A549 (cell line): ENCODE measurements around the gene GNRH2. TPM values are rescaled to one million over a fixed set of nuclear protein-coding genes. Genes with fewer than 3 reads are reported as not detected.

ENCODE experiments used
- ATAC-seq, 2 experiments: fragments of 200-7000 bp in 1 of 2; fragments of >200 bp in 1 of 2; cut with Nextera tagmentation in 1 of 2; cut with Tn5 transposase in 1 of 2; 3 replicates each; pipeline versions ENCODE4 v1.8.0 to v1.9.1; 2018 to 2020; ENCODE audit warnings: mild to moderate bottlenecking in 1 of 2, moderate library complexity in 1 of 2
- CTCF ChIA-PET: fragments of 300-600 bp; sonication (Branson Sonifier 250); formaldehyde crosslinking; extraction: SDS; loops from one replicate; lab custom pipeline; 2021; ENCODE audit warnings: antibody characterized with exemption, inconsistent platforms; lab: Yijun Ruan, JAX
- POLR2A ChIA-PET: fragments of 350-600 bp; formaldehyde crosslinking; extraction: SDS; loops from one replicate; lab custom pipeline; 2021; ENCODE audit warnings: antibody characterized with exemption, inconsistent platforms; lab: Yijun Ruan, JAX
- DNase-seq, 2 experiments: peaks; one replicate each; pipeline versions ENCODE4 v3.0.0 to v3.0.0-alpha.2; 2011 to 2016; ENCODE audit warnings: low read depth in 1 of 2, low spot score in 1 of 2
- FAIRE-seq: peaks from 2 replicates; lab custom pipeline; 2011; peaks lifted over from hg19 to GRCh38; lab: Jason Lieb, UNC
- H3K27ac ChIP-seq, 2 experiments: fragments of >200 bp; sonication (Bioruptor Twin); formaldehyde crosslinking; 3 replicates each; pipeline ENCODE4 v1.5.1; 2016 to 2017
- H3K4me1 ChIP-seq: fragments of >200 bp; sonication (Bioruptor Twin); formaldehyde crosslinking; 3 replicates; pipeline ENCODE4 v1.6.1; 2016
- H3K4me2 ChIP-seq: fragments of >200 bp; sonication (Bioruptor Twin); formaldehyde crosslinking; 3 replicates; pipeline ENCODE4 v1.6.1; 2016
- H3K4me3 ChIP-seq: fragments of >200 bp; sonication (Bioruptor Twin); formaldehyde crosslinking; 3 replicates; pipeline ENCODE4 v1.5.1; 2016
- H3K9me3 ChIP-seq: fragments of >200 bp; sonication (Bioruptor Twin); formaldehyde crosslinking; 3 replicates; pipeline ENCODE4 v1.6.1; 2016
- ATOH8 ChIP-seq: fragments of 250-450 bp; sonication (Bioruptor Pico); IDR thresholded peaks from 2 replicates; pipeline ENCODE4 v1.5.0; 2020; ENCODE audit warnings: low read depth, mild to moderate bottlenecking, moderate library complexity
- BHLHE40 ChIP-seq: IDR thresholded peaks from 2 replicates; pipeline ENCODE4 v1.6.1; 2012; ENCODE audit warnings: low read depth, low read length, inconsistent platforms
- CBX2 ChIP-seq: fragments of 200-600 bp; sonication (generic); IDR thresholded peaks from 2 replicates; pipeline ENCODE4 v1.6.1; 2016; ENCODE audit warnings: low read depth, mild to moderate bottlenecking, borderline replicate concordance
- CEBPB ChIP-seq, 2 experiments: fragments of >200 bp in 1 of 2; sonication (Bioruptor Twin) in 1 of 2; formaldehyde crosslinking in 1 of 2; IDR thresholded peaks; 2 replicates each; pipeline ENCODE4 v1.6.1; 2012 to 2016
- FOSB ChIP-seq: fragments of 250-450 bp; sonication (Bioruptor Pico); IDR thresholded peaks from 2 replicates; pipeline ENCODE4 v1.5.0; 2020; ENCODE audit warnings: mild to moderate bottlenecking, moderate library complexity
- FOXS1 ChIP-seq: fragments of 250-450 bp; sonication (Bioruptor Pico); IDR thresholded peaks from 2 replicates; pipeline ENCODE4 v1.5.0; 2020; ENCODE audit warnings: mild to moderate bottlenecking, moderate library complexity
- GATA3 ChIP-seq: IDR thresholded peaks from 2 replicates; pipeline ENCODE4 v1.6.1; 2012; ENCODE audit warnings: borderline replicate concordance
- HDAC2 ChIP-seq: fragments of 200-600 bp; sonication (generic); IDR thresholded peaks from 2 replicates; pipeline ENCODE4 v1.6.1; 2016
- JUNB ChIP-seq: fragments of >200 bp; sonication (Bioruptor Twin); formaldehyde crosslinking; IDR thresholded peaks from 2 replicates; pipeline ENCODE4 v1.6.1; 2016
- KDM5A ChIP-seq: fragments of 200-600 bp; sonication (generic); IDR thresholded peaks from 2 replicates; pipeline ENCODE4 v1.6.1; 2016; ENCODE audit warnings: antibody characterized with exemption, mild to moderate bottlenecking
- MAX ChIP-seq: IDR thresholded peaks from 2 replicates; pipeline ENCODE4 v1.6.1; 2012
- NR3C1 ChIP-seq: fragments of >200 bp; sonication (Bioruptor Twin); formaldehyde crosslinking; IDR thresholded peaks from 3 replicates; pipeline ENCODE4 v1.6.1; 2017
- POLR2A ChIP-seq: IDR thresholded peaks from 2 replicates; pipeline ENCODE4 v1.6.1; 2012; ENCODE audit warnings: mild to moderate bottlenecking, low read length
- RARB ChIP-seq: fragments of 250-450 bp; sonication (Bioruptor Pico); IDR thresholded peaks from 2 replicates; pipeline ENCODE4 v1.8.0; 2021; ENCODE audit warnings: mild to moderate bottlenecking, moderate library complexity
- RCOR1 ChIP-seq: fragments of 150-350 bp; IDR thresholded peaks from 2 replicates; pipeline ENCODE4 v1.6.1; 2014; ENCODE audit warnings: antibody characterized with exemption, low read length, low read depth
- TFCP2L1 ChIP-seq: fragments of 250-450 bp; sonication (Bioruptor Pico); IDR thresholded peaks from 2 replicates; pipeline ENCODE4 v1.5.0; 2021; ENCODE audit warnings: mild to moderate bottlenecking
- ZSCAN20 ChIP-seq: fragments of 250-450 bp; sonication (Bioruptor Pico); IDR thresholded peaks from 2 replicates; pipeline ENCODE4 v1.8.0; 2022; ENCODE audit warnings: mild to moderate bottlenecking, moderate library complexity
- WGBS: methylation state at CpG from one replicate; pipeline ENCODE4 v1.1.6; 2017; ENCODE audit errors: missing lambda C conversion rate; 5-methylcytosine and 5-hydroxymethylcytosine counted together
- polyA plus RNA-seq, 4 experiments: library from polyadenylated mRNA; depleted of rRNA in 3 of 4; stranded (reverse); fragments of >200 nt; fragmentation: RNase III in 1 of 4; extraction: RNeasy Plus Mini Kit Qiagen cat#74134 plus additional on column Dnase treatment in 1 of 4; gene quantifications; 2 replicates in 3 of 4; 3 replicates in 1 of 4; pipeline ENCODE4 v1.2.3, GENCODE V29; 2011 to 2017
- TF ChIP-seq, protein P1 (sequence below): fragments of 150-350 bp; IDR thresholded peaks from 2 replicates; pipeline ENCODE4 v1.6.1; 2014; ENCODE audit warnings: low read depth, mild to moderate bottlenecking, low read length
- TF ChIP-seq, protein P2 (sequence below): fragments of >200 bp; sonication (Bioruptor Twin); formaldehyde crosslinking; IDR thresholded peaks from 3 replicates; pipeline ENCODE4 v1.6.1; 2016
- TF ChIP-seq, protein P3 (sequence below): fragments of 200-600 bp; sonication (generic); IDR thresholded peaks from 2 replicates; pipeline ENCODE4 v1.6.1; 2016; ENCODE audit warnings: antibody characterized with exemption, mild to moderate bottlenecking, moderate library complexity

The GNRH2 gene
- polyA plus RNA-seq, 2 of the 4 experiments (the other 2 are of a cell fraction): 0.12 TPM; not detected in 1

DNA sequence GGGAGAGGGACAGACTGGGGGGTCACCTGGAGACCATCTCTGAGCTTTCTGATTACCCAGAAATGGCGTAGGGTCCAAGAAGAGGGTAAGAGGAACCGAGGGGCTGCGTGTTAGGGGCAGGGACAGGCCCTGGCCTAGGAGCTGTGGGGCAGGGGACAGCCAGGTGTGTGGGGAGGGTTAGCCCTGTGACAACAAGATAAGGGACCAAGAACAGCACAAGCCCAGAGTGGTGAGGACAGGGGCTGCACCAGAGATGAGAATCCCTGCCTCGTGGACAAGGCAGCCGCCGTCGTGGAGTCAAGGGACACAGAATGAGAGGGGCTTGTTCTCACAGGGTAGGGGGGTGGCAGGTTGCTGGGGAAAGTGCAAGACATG is 41.6 kb downstream of the GNRH2 start (continued):
- TF ChIP-seq, protein P1, sequence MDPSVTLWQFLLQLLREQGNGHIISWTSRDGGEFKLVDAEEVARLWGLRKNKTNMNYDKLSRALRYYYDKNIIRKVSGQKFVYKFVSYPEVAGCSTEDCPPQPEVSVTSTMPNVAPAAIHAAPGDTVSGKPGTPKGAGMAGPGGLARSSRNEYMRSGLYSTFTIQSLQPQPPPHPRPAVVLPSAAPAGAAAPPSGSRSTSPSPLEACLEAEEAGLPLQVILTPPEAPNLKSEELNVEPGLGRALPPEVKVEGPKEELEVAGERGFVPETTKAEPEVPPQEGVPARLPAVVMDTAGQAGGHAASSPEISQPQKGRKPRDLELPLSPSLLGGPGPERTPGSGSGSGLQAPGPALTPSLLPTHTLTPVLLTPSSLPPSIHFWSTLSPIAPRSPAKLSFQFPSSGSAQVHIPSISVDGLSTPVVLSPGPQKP: no peak
- TF ChIP-seq ZSCAN20 (CRISPR knock-in tag) (no peak), TFCP2L1 (CRISPR knock-in tag) (no peak), MAX (no peak)
- TF ChIP-seq, all 56 proteins: peak for 0

DNA sequence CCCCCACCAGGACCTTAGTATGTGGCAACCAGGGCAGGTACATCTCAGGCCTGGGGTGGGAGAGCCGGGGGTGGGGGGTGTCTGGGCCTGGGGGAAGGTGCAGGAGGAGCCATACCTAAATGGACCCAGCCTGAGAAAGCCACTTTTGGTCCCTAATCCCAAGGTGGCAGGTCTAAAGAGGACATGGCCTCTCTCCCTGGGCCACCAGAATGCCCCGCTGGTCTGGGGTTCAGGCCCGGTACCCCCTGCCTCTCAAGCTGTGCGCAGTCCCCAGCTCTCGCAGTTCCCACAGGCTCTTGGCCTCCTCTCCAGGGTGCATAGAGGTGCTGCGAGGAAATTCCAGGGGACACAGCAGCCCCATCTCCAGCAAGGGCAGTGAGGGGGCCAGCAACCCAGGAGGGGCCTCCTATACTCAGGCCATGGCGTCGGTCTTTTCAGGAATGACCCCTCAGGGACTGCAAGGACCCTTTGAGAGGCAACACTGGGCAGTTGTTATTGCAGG is 42.2 kb downstream of the GNRH2 start:
- no peak for FAIRE-seq
- ChIA-PET CTCF (interaction anchor here (0.6 to 4.1 kb wide), 6 partner anchors 8 to 297 kb away, joined by 3 to 16 read pairs (median 8); no protein-coding TSS in a partner anchor), POLR2A (no interaction called here)
- ATAC-seq: no peak
- Histone ChIP-seq H3K9me3 (no peaks in the 10 kb centered on the region), H3K27ac (no peak overlapping the region), H3K4me2 (no peak overlapping the region), H3K4me1 (peaks cover 17% of the 10 kb centered on the region), H3K4me3 (no peak overlapping the region)
- no peak for DNase-seq
- no peak for TF ChIP-seq ATOH8 (CRISPR knock-in tag)
- TF ChIP-seq, protein P2, sequence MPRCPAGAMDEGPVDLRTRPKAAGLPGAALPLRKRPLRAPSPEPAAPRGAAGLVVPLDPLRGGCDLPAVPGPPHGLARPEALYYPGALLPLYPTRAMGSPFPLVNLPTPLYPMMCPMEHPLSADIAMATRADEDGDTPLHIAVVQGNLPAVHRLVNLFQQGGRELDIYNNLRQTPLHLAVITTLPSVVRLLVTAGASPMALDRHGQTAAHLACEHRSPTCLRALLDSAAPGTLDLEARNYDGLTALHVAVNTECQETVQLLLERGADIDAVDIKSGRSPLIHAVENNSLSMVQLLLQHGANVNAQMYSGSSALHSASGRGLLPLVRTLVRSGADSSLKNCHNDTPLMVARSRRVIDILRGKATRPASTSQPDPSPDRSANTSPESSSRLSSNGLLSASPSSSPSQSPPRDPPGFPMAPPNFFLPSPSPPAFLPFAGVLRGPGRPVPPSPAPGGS: no peak
- TF ChIP-seq NR3C1: no peak
- TF ChIP-seq, protein P3, sequence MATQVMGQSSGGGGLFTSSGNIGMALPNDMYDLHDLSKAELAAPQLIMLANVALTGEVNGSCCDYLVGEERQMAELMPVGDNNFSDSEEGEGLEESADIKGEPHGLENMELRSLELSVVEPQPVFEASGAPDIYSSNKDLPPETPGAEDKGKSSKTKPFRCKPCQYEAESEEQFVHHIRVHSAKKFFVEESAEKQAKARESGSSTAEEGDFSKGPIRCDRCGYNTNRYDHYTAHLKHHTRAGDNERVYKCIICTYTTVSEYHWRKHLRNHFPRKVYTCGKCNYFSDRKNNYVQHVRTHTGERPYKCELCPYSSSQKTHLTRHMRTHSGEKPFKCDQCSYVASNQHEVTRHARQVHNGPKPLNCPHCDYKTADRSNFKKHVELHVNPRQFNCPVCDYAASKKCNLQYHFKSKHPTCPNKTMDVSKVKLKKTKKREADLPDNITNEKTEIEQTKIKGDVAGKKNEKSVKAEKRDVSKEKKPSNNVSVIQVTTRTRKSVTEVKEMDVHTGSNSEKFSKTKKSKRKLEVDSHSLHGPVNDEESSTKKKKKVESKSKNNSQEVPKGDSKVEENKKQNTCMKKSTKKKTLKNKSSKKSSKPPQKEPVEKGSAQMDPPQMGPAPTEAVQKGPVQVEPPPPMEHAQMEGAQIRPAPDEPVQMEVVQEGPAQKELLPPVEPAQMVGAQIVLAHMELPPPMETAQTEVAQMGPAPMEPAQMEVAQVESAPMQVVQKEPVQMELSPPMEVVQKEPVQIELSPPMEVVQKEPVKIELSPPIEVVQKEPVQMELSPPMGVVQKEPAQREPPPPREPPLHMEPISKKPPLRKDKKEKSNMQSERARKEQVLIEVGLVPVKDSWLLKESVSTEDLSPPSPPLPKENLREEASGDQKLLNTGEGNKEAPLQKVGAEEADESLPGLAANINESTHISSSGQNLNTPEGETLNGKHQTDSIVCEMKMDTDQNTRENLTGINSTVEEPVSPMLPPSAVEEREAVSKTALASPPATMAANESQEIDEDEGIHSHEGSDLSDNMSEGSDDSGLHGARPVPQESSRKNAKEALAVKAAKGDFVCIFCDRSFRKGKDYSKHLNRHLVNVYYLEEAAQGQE: no peak
- no peak for TF ChIP-seq FOXS1 (CRISPR knock-in tag)
- TF ChIP-seq RCOR1: no peak
- TF ChIP-seq CEBPB (IDR thresholded peaks at IDR 0.05): no peak
- TF ChIP-seq HDAC2: no peak
- no peak for TF ChIP-seq POLR2A
- TF ChIP-seq CBX2: no peak
- TF ChIP-seq KDM5A: no peak
- TF ChIP-seq, protein P1: no peak
- no peak for TF ChIP-seq RARB (CRISPR knock-in tag)
- TF ChIP-seq JUNB: no peak
- no peak for TF ChIP-seq FOSB (CRISPR knock-in tag)
- no peak for TF ChIP-seq BHLHE40
- TF ChIP-seq GATA3: no peak
- TF ChIP-seq ZSCAN20 (CRISPR knock-in tag): no peak
- WGBS: 95% methylated on average over 7 of the region's 8 CpGs
